WTC11 (cell line): ENCODE results near the gene PSMA7. TPM values are rescaled to one million over a fixed set of nuclear protein-coding genes. Genes with fewer than 3 reads are reported as not detected.

Source experiments
- ATAC-seq: fragments of 200-7000 bp; cut with Tn5 transposase; 2 replicates; pipeline ENCODE4 v1.10.0; 2021; ENCODE audit warnings: mild to moderate bottlenecking, moderate library complexity
- CTCF ChIA-PET: fragments of 300-600 bp; sonication (Branson Sonifier 250); formaldehyde crosslinking; loops from one replicate; lab custom pipeline; 2021; ENCODE audit warnings: antibody characterized with exemption; lab: Charles Lee
- POLR2A ChIA-PET: fragments of 350-600 bp; sonication (Branson Sonifier 250); formaldehyde crosslinking; loops from one replicate; lab custom pipeline; 2021; ENCODE audit warnings: antibody characterized with exemption; lab: Charles Lee
- DNase-seq: peaks from one replicate; pipeline ENCODE4 v3.0.0; 2021; ENCODE audit warnings: low spot score
- H3K27ac Mint-ChIP-seq: 2 replicates; pipeline ENCODE4 v1.8.0; 2021; ENCODE audit warnings: mixed read lengths
- H3K27me3 Mint-ChIP-seq: 2 replicates; pipeline ENCODE4 v1.8.0; 2021; ENCODE audit warnings: low read depth, mild to moderate bottlenecking, moderate library complexity, mixed read lengths
- H3K36me3 Mint-ChIP-seq: 2 replicates; pipeline ENCODE4 v1.8.0; 2021; ENCODE audit warnings: mixed read lengths
- H3K4me1 Mint-ChIP-seq: 2 replicates; pipeline ENCODE4 v1.8.0; 2022; ENCODE audit warnings: mixed read lengths
- H3K4me3 Mint-ChIP-seq: 2 replicates; pipeline ENCODE4 v1.8.0; 2021; ENCODE audit warnings: mild to moderate bottlenecking, moderate library complexity, mixed read lengths
- H3K9me3 Mint-ChIP-seq: 2 replicates; pipeline ENCODE4 v1.8.0; 2021; ENCODE audit warnings: mixed read lengths
- ATF1 ChIP-seq: sonication (generic); formaldehyde crosslinking; IDR thresholded peaks from 2 replicates; pipeline ENCODE4 v1.8.1; 2023; ENCODE audit warnings: mild to moderate bottlenecking, moderate library complexity, missing genetic modification reagents
- ATF2 ChIP-seq: sonication (generic); formaldehyde crosslinking; IDR thresholded peaks from 2 replicates; pipeline ENCODE4 v1.8.1; 2022; ENCODE audit warnings: low read depth, missing genetic modification reagents, borderline replicate concordance
- ETV6 ChIP-seq: sonication (generic); formaldehyde crosslinking; IDR thresholded peaks from 2 replicates; pipeline ENCODE4 v1.8.1; 2022; ENCODE audit warnings: mild to moderate bottlenecking, missing genetic modification reagents
- FOXP1 ChIP-seq: sonication (generic); formaldehyde crosslinking; IDR thresholded peaks from 2 replicates; pipeline ENCODE4 v1.8.0; 2022; ENCODE audit warnings: missing genetic modification reagents, mild to moderate bottlenecking, moderate library complexity, borderline replicate concordance
- GRHL2 ChIP-seq: fragments of 250-450 bp; sonication (Bioruptor Pico); IDR thresholded peaks from 2 replicates; pipeline ENCODE4 v1.8.0; 2022; ENCODE audit warnings: mild to moderate bottlenecking, moderate library complexity; ENCODE audit not compliant: insufficient replicate concordance, severe bottlenecking
- GTF2I ChIP-seq: fragments of 250-450 bp; sonication (Bioruptor Pico); conservative IDR thresholded peaks from 2 replicates; pipeline ENCODE4 v1.4.0; 2021; ENCODE audit warnings: mild to moderate bottlenecking
- HMGXB4 ChIP-seq: sonication (generic); formaldehyde crosslinking; IDR thresholded peaks from 2 replicates; pipeline ENCODE4 v1.8.1; 2023; ENCODE audit warnings: mild to moderate bottlenecking, moderate library complexity, missing genetic modification reagents
- JAZF1 ChIP-seq: fragments of 250-450 bp; sonication (Bioruptor Pico); IDR thresholded peaks from 2 replicates; pipeline ENCODE4 v1.9.0; 2021; ENCODE audit warnings: moderate library complexity, mild to moderate bottlenecking, inconsistent platforms
- MAX ChIP-seq: sonication (generic); formaldehyde crosslinking; IDR thresholded peaks from 2 replicates; pipeline ENCODE4 v1.8.0; 2022; ENCODE audit warnings: mild to moderate bottlenecking, missing genetic modification reagents
- MYBL2 ChIP-seq: sonication (generic); formaldehyde crosslinking; IDR thresholded peaks from 2 replicates; pipeline ENCODE4 v1.8.1; 2023; ENCODE audit warnings: mild to moderate bottlenecking, moderate library complexity, missing genetic modification reagents
- NFE2L1 ChIP-seq: sonication (generic); formaldehyde crosslinking; IDR thresholded peaks from 2 replicates; pipeline ENCODE4 v1.8.1; 2023; ENCODE audit warnings: missing genetic modification reagents
- NR1H2 ChIP-seq: sonication (generic); formaldehyde crosslinking; IDR thresholded peaks from 2 replicates; pipeline ENCODE4 v1.9.0; 2021; ENCODE audit warnings: mild to moderate bottlenecking, moderate library complexity, missing genetic modification reagents
- NR2C2 ChIP-seq: sonication (generic); formaldehyde crosslinking; IDR thresholded peaks from 2 replicates; pipeline ENCODE4 v1.8.0; 2022; ENCODE audit warnings: mild to moderate bottlenecking, missing genetic modification reagents
- RELA ChIP-seq: sonication (generic); formaldehyde crosslinking; IDR thresholded peaks from 2 replicates; pipeline ENCODE4 v1.8.1; 2022; ENCODE audit warnings: missing genetic modification reagents, mild to moderate bottlenecking, borderline replicate concordance
- TEAD1 ChIP-seq: sonication (generic); formaldehyde crosslinking; IDR thresholded peaks from 2 replicates; pipeline ENCODE4 v1.8.0; 2022; ENCODE audit warnings: mild to moderate bottlenecking, missing genetic modification reagents
- TEAD4 ChIP-seq: sonication (generic); formaldehyde crosslinking; IDR thresholded peaks from 2 replicates; pipeline ENCODE4 v1.8.0; 2022; ENCODE audit warnings: mild to moderate bottlenecking, missing genetic modification reagents
- ZBTB43 ChIP-seq: sonication (generic); formaldehyde crosslinking; IDR thresholded peaks from 2 replicates; pipeline ENCODE4 v1.8.1; 2023; ENCODE audit warnings: mild to moderate bottlenecking, missing genetic modification reagents
- ZMAT4 ChIP-seq: fragments of 250-450 bp; sonication (Bioruptor Pico); IDR thresholded peaks from 2 replicates; pipeline ENCODE4 v1.9.0; 2021; ENCODE audit warnings: mild to moderate bottlenecking
- ZNF121 ChIP-seq: sonication (generic); formaldehyde crosslinking; IDR thresholded peaks from 2 replicates; pipeline ENCODE4 v1.8.0; 2023; ENCODE audit warnings: missing genetic modification reagents
- ZNF138 ChIP-seq: sonication (generic); formaldehyde crosslinking; conservative IDR thresholded peaks from 2 replicates; pipeline ENCODE4 v1.8.1; 2022; ENCODE audit warnings: mild to moderate bottlenecking, moderate library complexity, missing genetic modification reagents
- ZNF232 ChIP-seq: sonication (generic); formaldehyde crosslinking; IDR thresholded peaks from 2 replicates; pipeline ENCODE4 v1.8.0; 2022; ENCODE audit warnings: mild to moderate bottlenecking, missing genetic modification reagents
- ZNF317 ChIP-seq: sonication (generic); formaldehyde crosslinking; IDR thresholded peaks from 2 replicates; pipeline ENCODE4 v1.8.1; 2023; ENCODE audit warnings: low read depth, mild to moderate bottlenecking, moderate library complexity, missing genetic modification reagents, borderline replicate concordance
- ZNF671 ChIP-seq: fragments of 250-450 bp; sonication (Bioruptor Pico); IDR thresholded peaks from 2 replicates; pipeline ENCODE4 v1.8.0; 2021; ENCODE audit warnings: mild to moderate bottlenecking
- total RNA-seq: library from RNA; stranded (reverse); gene quantifications from 3 replicates; pipeline ENCODE4 v1.2.3, GENCODE V29; 2021

Gene PSMA7
- total RNA-seq, 1 experiment from 2014 or later: 364 TPM

- TF ChIP-seq ATF2 (CRISPR knock-in tag) (no peak), ZNF232 (CRISPR knock-in tag) (no peak), FOXP1 (CRISPR knock-in tag) (no peak), ZNF317 (no peak)
These were observed 21.0 kb upstream of the PSMA7 start (continued) for GRCh38 chr20:62163986-62164762.

GRCh38 chr20:62163485-62163865 is 20.3 kb upstream of the PSMA7 start:
- Mint-ChIP-seq H3K27ac (no peak overlapping the region), H3K36me3 (peaks cover 33% of the 10 kb centered on the region), H3K9me3 (no peaks in the 10 kb centered on the region), H3K4me1 (no peaks in the 10 kb centered on the region), H3K27me3 (no peaks in the 10 kb centered on the region), H3K4me3 (no peak overlapping the region)
- ChIA-PET CTCF (no interaction called here), POLR2A (no interaction called here)
- DNase-seq (no peak), ATAC-seq (no peak)
- TF ChIP-seq RELA (CRISPR knock-in tag): no peak

- no peaks in the 10 kb centered on the region for H3K27me3 Mint-ChIP-seq
- CTCF ChIA-PET: no interaction called here
- no peaks in the 10 kb centered on the region for H3K4me1 Mint-ChIP-seq
- no peak for TF ChIP-seq ZNF138 (CRISPR knock-in tag)
- POLR2A ChIA-PET: no interaction called here
- no peak overlapping the region for H3K27ac Mint-ChIP-seq
- no peak for DNase-seq
- H3K36me3 Mint-ChIP-seq: peaks cover 28% of the 10 kb centered on the region
- no peak for ATAC-seq
- no peak overlapping the region for H3K4me3 Mint-ChIP-seq
- no peaks in the 10 kb centered on the region for H3K9me3 Mint-ChIP-seq
These were observed 19.7 kb upstream of the PSMA7 start for GRCh38 chr20:62162765-62163484.

- no peak for DNase-seq
- CTCF ChIA-PET: no interaction called here
- Mint-ChIP-seq H3K9me3 (no peaks in the 10 kb centered on the region), H3K4me3 (no peak overlapping the region), H3K27me3 (no peaks in the 10 kb centered on the region), H3K4me1 (peaks cover under 1% of the 10 kb centered on the region; the same call in 1 of the 2 replicates), H3K36me3 (peaks cover 28% of the 10 kb centered on the region), H3K27ac (no peak overlapping the region)
- POLR2A ChIA-PET: no interaction called here
- TF ChIP-seq HMGXB4 (CRISPR knock-in tag) (no peak), ZBTB43 (CRISPR knock-in tag) (no peak), ZMAT4 (CRISPR knock-in tag) (no peak), NFE2L1 (CRISPR knock-in tag) (no peak), JAZF1 (CRISPR knock-in tag) (no peak), MYBL2 (CRISPR knock-in tag) (no peak), ZNF138 (CRISPR knock-in tag) (no peak), GRHL2 (CRISPR knock-in tag) (no peak), ZNF671 (CRISPR knock-in tag) (no peak), GTF2I (CRISPR knock-in tag) (no peak), ETV6 (CRISPR knock-in tag) (no peak), ZNF121 (CRISPR knock-in tag) (no peak), MAX (CRISPR knock-in tag) (no peak), TEAD4 (CRISPR knock-in tag) (no peak), TEAD1 (CRISPR knock-in tag) (no peak), NR2C2 (CRISPR knock-in tag) (no peak), ZNF317 (no peak), ATF1 (CRISPR knock-in tag) (no peak), NR1H2 (CRISPR knock-in tag) (no peak)
- ATAC-seq: no peak
These were observed 18.2 kb upstream of the PSMA7 start for GRCh38 chr20:62161347-62161746.
